ENCODE data around the gene ATXN7L1.

- no peak for TF ChIP-seq CTCF (IDR thresholded peaks at IDR 0.05; ENCODE audit: low read length)
- TF ChIP-seq EZH2 (optimal IDR thresholded peaks at IDR 0.05; ENCODE audit: low read depth, low read length) = no peak
- no peak for TF ChIP-seq EZH2phosphoT487 (IDR thresholded peaks at IDR 0.05; ENCODE audit: low read length)
Measured at GRCh38 chr7:105853931-105854419, 22.4 kb downstream of the ATXN7L1 start.

Measured in MM.1S (cell line).